Central memory CD4-positive, alpha-beta T cell (primary cell): ENCODE measurements around the gene FBXO42.
"Not testable (repeated sequence)": the region's sequence is repeated elsewhere in the genome, so short reads cannot be mapped to it uniquely, and the experiment has no call there.

Experiments
- DNase-seq: peaks from one replicate; pipeline ENCODE4 v3.0.0; 2022

Gene FBXO42

DNA sequence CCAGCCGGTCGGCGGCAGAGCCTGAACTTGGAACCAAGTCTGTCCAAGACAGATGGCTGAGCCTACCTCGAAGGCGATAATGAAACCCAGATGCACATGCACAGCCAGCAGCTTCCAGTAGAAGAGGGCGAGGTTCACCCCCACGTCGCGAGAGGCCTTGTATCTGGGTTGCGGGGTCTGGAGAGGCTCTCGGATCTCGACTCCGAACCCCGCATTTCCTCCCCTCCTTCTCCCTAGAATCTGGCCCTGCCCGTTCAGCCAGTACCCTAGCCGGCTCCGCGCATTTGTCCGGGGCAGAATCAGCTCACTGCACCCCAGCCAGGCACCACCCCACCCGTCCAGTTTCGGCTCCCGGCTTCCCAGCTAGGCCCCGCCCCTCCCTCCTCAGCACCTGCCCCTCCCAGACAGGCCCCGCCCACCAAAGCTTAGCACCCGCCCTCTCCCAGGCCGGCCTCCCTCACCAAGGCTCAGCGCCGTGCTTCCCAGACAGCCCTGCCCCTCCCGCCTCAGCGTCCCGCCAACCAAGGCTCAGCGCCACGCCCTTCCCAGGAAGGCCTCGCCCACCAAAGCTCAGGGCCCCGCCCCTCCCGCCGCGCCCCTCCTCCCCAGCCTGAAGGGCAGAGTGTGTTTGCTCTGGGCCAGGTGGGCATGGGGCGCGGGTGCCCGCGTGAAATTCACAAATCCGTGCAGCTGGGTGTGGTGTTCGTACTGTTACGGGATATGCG, 135.1 kb downstream of the FBXO42 start:
- peak; percentile 91 for DNase-seq

DNA sequence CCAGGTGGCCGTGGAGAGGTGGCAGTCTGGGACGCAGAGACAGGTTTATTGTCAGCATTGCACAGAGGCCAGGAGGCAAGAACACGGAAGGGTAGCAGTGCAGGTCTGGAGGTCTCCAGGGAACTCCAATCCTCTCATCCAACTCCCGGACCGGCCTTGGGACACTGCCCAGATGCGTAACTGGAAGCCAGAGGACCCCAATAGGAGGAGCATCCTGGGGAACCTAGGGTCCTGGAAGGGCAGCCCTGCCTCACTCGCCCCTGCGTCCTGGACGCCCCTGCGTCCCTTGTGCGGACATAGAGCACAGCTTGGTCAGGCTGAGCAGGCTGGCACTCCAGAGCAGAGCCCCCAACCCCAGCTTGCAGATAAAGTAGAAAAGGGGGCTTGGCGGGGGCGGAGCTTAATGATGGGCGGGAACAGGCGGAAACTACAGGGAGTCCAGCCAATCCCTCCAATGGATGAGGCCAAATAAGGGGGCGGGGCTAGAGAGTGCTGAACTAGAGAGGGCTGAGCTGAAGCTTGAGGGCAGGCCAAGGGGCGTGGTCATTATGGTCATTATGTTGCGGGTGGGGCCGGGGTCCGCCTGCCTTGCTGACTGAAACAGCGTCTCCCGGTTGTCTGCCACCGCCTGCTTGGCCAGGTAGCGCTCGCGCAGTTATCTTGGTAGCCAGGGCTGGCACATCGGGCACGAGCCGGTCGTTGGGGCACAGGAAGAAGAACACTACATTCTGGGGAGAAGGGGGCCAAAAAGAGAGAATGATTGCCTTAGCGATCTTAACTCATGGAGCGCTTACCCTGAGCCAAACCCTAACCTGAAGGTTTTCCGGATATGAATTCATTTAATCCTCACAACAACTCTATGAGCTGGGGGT, 136.2 kb downstream of the FBXO42 start:
- peak; percentile 21 for DNase-seq

DNA sequence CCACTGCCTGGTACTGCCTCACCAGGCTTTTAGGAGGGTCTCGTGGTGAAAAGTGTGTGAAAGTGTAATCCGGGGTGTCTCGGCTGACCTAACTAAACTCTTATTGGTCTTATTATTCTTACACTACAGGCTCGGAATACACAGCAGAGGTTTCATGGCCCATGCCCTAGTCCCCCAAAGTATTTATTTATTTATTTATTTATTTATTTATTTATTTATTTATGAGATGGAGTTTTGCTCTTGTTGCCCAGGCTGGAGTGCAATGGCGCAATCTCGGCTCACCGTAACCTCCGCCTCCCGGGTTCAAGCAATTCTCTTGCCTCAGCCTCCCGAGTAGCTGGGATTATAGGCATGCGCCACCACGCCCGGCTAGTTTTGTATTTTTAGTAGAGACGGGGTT, 137.0 kb downstream of the FBXO42 start:
- DNase-seq, result not testable (repeated sequence)

DNA sequence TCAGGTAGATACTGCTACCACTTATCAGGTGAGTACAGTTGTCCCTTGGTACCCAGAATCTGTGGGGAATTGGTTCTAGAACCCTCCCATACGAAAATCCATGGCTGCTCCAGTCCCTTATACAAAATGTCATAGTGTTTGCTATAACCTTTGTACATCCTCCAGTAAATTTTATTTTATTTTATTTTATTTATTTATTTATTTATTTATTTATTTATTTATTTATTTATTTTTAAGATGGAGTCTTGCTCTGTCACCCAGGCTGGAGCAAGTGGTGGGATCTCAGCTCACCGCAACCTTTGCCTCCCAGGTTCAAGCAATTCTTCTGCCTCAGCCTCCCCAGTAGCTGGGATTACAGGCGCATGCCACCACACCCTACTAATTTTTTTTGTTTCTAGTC, 138.7 kb downstream of the FBXO42 start:
- not testable (repeated sequence) for DNase-seq

DNA sequence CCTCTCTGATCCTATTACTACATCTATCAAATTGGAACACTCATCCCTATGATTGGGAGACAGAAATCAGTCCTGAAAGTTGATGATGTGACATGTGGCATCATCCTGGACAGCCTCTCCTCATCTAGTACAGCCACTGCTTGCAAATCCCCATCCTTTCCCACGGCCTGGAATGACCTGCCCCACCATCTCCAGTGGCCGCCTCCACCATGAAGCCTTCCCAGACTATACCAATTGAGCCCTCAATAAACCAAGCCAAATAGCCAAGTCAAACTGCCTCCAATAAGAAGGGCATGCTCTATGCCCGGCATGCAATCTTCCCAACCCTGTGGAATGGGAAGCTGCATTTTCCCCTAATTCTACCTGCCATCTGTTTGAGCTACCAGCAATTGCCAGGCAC, 139.3 kb downstream of the FBXO42 start:
- no peak for DNase-seq

DNA sequence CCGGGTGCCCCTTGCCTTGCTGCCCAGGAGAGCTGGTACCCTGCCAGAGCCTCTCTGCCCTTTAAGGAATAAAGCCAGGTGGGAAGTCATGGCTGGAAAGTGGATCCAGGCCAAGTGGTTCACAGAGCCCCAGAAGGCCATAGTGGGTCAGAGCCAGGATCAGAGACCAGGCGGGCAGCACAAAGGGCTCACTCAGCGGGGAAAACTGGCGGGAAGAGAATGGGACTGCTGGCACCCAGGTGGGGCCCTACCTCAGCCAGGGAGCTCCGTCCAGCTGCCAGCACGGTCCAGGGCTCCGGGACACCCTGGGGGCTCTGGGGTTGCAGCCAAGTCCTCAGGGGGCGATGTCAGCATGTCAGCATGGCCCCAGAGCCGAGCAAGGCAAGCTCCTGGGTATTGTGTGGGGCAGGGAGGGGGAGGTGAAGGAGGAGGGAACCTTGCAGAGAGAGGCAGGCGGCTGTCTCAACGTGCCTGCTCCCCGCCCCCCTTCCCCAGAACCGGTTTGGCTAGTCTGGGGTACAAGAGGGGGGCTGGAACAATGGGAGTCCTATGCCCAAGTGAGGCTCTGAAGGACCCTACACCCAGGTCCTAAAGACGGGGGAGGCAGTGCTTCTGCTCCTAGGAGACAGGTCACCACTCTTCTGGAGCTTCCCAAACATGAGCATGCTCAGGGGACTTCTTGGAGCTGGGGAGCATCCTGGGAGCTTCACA, 139.9 kb downstream of the FBXO42 start, which contains the start of gene ARHGEF19:
Gene ARHGEF19, minus strand, starts transcription at position 402 of the 711 bp plus-strand sequence. CDS start 3,598 bp downstream, outside the sequence.
- DNase-seq, result no peak

DNA sequence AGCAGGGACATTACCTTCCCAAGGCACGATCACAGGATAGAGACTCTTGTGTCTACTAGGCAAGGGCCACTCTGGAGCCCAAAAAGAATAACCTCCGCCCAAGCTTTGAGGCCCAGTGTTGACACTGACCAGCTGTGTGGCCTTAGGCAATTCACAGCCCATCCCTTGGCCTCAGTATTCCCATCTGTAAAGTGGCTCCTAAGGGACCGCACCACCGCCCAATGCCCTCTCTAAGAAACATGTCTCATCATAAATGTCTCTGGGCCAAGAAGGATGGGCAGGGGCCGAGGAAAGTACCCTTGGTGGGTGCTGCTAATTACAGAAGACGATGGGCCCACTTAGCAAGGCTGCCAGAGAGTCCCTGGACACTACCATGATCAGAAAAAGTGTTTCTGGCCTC, 140.5 kb downstream of the FBXO42 start:
- DNase-seq, result no peak

DNA sequence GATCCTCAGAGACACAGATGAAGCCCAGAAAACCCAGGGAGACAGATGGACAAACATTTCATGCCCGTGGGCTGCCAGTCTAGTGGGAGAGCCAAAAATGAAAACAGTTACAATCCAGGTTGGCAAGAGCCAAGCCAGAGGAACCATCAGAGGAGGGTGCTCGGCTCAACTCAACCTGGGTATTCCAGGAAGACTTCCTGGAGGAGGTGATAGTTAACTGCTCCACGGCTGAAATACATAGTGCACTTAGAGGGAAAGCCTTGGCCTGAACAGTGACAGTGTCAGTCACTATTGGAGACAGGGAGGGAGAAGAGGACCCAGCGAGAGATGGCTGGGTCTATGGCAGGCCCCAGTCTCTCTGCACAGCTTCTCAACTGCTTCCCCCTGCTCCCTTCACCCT, 141.7 kb downstream of the FBXO42 start:
- DNase-seq, result no peak

DNA sequence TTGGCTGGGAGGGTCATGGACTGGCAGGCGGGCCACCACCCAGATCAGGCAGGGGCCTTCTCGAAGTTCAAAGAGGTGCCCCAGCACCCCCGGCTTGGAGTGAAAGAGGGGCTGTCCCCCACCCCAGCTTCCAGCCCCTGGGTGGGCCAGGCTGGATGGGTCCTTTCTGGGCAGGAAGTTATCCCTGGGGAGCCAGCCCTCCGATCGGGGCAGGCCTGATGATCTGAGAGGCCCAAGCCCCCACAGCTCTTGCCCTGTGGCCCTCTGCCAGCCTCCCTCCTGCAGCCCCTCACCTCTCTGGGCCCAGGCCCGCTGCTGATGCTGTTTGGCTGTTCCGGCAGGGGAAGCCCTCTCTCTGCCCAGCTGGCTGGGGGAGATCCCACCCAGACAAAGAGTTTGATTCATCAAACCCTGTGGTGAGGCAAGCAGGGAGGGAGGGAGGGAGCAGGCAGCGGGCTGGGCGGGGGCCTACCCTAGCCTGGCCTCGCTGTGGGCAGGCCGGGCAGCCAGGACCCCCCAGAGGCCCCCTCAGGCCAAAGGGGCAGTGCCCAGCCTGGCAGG, 142.4 kb downstream of the FBXO42 start:
- no peak for DNase-seq

DNA sequence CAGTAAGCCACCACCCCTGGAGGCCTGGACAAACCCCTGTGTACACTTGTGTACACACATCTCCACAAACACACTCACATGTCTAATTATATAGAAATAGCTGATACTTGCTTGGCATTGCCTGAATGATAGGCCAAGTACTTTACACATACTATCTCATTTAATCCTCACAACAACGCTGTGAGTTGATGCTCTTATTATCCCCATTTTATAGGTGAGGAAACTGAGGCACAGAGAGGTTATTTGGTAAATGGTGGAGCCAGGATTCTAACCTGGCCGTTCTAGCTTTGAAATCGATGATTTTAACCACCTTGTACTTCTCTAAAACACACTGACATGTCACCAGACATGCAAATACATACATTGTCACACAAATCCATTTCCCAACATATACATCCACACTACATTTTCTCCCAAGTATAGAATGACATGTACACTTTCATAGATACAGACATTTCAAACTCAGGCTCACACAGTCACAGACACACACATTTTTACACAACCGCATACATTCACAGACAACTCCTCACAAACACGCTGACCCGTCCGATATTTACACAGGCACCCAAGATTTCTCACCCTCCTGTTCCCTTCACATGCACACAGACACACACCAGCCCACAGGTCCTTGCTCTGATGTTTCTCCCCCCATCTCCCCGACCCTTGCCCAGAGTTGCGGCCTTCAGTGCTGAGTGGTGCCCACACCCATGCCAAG, 143.0 kb downstream of the FBXO42 start:
- DNase-seq, result no peak

DNA sequence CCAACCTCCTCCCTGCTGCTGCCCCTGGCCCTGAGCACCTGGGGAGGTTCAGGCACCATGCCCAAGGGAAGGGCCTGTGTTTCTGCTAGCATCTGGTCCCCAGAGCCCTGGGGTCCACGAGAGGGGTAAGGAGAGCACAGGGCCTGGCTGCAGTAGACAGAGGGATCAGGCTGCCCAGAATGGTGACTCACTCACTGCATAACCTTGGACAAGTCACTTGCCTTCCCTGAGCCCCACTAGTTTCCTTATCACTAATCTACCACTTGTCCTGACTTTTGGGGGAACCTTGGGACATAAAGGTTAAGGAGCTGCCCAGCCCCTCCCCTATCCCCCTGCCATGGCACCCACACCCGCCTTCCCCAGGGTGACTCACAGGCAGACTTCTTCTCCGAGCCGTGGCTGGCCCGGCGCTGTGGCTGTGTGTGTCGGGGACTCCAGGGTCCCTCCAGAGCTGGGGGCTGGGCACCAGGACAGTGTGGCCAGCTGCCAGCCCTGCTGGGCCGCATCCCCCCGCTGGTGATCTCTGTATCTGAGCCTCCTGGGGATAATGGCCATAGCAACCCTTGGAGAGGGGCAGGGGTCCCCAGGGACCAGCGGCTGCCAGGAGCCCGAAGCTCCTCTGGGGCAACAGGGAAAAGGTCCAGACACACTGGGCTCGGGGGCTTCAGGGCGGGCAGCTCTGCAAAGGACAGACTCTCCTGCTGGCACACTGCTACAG, 143.9 kb downstream of the FBXO42 start:
- DNase-seq, result no peak

DNA sequence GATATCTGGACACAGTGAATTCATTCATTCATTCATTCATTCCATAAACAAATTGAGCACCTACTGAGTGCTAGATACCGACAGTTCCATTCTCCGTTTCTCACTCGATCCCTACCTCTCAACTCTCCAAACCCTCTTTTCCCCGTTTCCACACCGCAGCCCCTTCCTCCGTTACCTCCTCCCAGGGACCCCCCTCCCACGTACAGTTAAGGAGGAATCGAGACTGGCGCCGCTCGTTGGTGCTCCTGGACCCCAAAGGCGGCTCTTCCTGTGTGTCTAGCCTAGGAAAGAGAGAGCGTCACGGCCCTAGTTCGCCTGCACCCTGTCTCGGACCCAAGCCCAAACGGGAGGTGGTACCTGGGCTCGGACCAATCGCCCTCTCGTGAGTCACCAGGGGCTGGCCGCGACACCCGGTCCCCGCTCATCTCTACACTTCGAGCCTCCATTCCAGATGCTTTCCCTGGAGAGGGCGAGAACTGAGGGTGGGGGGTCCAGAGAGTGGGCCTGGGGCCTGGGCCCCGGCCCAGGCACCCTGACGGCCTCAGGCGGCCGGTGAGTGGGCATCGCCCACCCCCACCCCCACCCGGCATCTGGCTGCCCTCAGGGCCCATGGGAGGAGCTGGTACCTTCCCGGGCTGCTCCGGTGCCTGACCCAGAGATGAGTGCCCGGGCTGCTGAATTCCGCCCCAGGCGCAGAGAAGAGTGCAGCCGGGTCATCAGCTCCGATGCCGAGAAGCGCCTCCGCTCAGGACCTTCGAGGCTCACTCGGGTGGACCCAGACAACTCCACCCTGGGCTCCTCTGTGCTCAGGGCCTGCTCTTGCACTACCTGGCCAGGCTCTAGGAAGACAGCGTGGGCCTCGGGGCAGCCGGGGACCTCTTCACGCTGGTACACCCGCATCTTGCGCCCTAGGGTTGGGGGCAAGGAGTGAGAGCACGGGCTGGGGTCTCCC, 144.7 kb downstream of the FBXO42 start:
- DNase-seq, result no peak

DNA sequence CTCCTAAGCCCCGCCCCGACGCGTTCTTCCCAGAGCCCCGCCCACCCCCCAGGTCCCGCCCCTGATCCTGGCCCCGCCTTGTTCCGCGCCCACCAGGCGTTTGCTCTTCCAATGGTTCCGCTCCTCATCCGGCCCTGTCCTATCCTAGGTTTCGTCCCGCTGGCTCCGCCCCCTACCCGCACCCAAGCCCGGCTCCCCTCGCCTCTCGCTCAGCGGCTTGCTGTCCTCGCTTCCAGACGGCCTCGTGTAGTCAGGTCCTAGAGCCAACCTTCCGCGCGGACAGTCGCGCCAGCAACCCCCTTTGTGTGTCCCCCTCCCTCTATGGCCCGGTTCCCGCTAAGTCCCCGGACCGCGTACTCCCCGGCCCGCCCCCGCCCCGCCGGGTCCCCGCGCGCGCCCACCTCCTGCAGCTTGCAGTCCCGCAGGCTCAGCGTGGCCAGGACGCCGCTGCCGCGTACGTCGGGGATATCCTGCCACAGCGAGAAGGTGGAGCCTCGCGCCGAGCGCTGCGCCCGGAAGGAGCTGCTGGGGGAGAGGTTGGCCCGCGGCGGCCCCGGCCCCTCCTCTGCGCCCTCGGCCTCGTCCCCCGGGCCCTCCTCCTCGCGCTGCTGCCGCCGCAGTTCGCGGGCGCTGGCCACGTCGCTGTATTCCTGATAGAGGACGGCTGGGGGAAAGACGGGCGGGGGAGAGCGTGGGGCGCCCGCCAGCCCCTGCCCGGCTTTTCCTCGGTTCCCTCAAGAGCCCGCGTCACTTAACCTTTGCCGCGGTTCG, 145.5 kb downstream of the FBXO42 start:
- peak; percentile 92 for DNase-seq

DNA sequence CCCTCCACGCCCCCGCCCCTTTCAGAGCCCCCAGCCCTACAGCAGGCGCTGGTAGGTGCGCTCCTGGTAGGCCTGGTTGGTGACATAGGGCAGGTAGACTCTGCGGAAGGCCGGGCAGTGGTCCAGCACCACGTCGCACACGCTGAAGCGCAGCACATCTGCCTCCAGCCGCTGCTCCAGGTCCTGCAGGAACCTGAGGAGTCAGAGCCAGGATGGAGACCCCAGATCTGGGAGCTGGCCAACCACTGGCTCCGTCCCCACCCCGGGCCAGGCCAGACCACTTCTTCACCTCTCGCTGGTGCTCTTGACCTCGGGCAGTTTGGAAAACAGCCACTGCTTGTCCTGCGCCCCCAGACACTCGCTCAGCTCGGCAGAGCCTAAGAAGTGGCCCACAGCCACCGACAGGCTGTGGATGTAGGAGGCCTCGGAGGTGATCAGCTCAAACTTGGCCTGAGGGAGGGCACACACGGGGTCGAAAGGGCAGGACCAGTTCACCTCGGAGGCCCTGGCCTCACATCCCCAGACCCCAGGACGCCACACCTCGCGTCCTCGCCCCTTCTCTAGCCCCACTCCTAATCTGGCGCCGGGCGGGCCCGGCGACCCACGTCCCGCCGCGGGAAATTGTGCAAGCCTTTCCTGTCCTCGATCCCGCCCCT, 146.3 kb downstream of the FBXO42 start:
- no peak for DNase-seq

DNA sequence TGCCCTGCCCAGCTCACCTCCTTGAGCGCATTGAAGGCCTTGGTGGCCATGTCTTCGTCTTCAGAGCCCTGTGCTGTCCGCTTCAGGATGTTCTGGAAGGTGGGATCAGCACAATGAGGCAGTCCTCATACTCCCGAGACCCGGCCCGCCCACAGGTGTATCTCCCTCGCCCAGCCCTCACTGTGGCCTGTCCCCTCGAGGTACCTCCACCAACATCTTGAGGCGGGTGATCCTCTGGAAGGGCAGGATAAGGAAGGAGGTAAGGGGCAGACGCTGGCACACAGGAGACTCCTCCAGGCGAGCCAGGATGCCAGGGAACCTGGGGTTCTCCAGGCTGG, 147.0 kb downstream of the FBXO42 start:
- DNase-seq, result no peak

DNA sequence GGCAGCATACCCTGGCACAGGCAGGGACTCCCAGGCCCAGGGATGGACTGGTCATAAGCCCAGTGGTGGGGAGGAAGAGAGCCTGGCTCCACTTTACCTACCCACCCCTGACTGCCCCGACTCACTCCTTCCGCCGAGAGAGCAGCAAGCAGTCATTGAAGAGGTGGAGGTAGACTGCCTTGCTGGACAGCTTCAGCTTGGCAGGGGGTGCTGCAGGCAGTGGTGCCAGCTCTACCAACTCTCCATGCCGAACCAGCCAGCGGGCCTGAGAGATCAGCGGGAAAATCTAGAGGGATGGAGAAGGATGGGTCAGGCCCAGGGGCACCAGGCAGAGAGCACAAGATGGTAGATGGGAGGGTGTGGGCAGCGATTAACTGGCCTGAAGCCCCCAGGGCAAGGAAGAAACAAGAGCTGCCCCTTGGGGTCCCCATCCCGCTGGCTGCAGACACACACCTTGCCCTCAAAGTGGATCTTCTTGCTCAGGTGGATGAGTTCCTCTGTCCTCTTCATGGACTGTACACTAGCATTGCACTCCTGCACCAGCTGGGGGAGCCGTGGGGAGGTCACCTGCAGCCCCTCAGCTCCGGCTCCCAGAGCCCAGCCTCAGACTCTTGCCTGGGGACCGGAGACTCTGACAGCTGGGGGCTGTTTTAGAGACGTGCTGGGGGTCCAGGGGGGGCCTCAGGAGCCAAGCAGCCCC, 147.5 kb downstream of the FBXO42 start:
- no peak for DNase-seq

DNA sequence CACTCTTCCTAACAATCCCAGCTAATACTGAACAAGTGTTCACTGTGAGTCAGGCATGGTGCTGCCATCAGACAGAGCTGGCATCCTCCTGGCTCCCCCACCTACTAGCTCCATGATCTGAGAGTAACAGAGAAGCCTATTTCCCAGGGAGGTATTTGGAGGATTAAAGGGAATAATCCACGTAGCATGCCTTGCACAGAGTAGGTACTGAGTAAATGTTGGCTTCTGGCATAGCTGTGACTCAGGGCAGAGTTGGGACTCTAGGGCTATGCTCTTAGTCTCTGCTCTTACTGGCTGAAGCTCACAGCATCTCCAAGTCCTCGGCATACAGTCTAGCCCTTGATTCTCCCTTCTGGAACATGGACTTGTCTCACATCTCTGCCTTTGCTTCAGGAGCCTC, 148.1 kb downstream of the FBXO42 start:
- no peak for DNase-seq

DNA sequence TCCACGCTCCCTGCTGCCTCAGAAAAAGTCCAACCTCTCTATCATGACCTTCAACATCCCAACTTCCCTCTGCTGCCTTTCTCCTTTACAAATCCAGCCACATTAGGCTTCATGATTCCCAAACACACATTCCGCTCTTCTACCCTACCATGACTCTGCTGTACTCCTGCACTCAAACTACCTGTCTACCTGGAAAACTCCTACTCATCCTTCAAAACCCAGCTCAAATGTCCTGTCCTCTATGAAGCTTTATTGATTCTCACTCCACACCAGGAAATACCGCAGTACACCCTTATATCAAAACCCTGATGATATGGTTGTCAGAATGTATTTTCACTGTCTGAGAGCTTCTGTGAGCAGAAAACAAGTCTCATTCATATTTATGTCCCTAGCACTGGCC, 148.7 kb downstream of the FBXO42 start:
- DNase-seq, result no peak
